ENCODE results near the gene ASF1B. TPM values are rescaled to one million over a fixed set of nuclear protein-coding genes. Genes with fewer than 3 reads are reported as not detected.
"Not testable (repeated sequence)": the region's sequence is repeated elsewhere in the genome, so short reads cannot be mapped to it uniquely, and the experiment has no call there.

The ASF1B gene
- 71.8 and 78.9 TPM in 2 replicates for total RNA-seq

- intact Hi-C loops (cut with micrococcal nuclease), result loop anchor here (1.0 to 5.0 kb wide), 19 partner anchors 13 to 553 kb away; partner anchors contain the start of genes BRME1, CC2D1A, DCAF15 and DDX39A
Measured at GRCh38 chr19:14136509-14137281, at the start of gene ASF1B. ASF1B (minus strand) TSS chr19:14136589; CDS start chr19:14136456, 133 bp downstream.

GRCh38 chr19:14185691-14186090 is 49.3 kb upstream of the ASF1B start:
- intact Hi-C loops (cut with micrococcal nuclease), result not testable (repeated sequence)

- intact Hi-C loops (cut with micrococcal nuclease), result no loop called here
Measured at GRCh38 chr19:14185158-14185557, 48.8 kb upstream of the ASF1B start.

- intact Hi-C loops (cut with micrococcal nuclease), result no loop called here
Measured at GRCh38 chr19:14183741-14184350, 47.5 kb upstream of the ASF1B start.

GRCh38 chr19:14182476-14182875 is 46.1 kb upstream of the ASF1B start:
- intact Hi-C loops (cut with micrococcal nuclease), result no loop called here

- intact Hi-C loops (cut with micrococcal nuclease), result no loop called here
Measured at GRCh38 chr19:14181906-14182305, 45.5 kb upstream of the ASF1B start.

GRCh38 chr19:14181199-14181598 is 44.8 kb upstream of the ASF1B start:
- intact Hi-C loops (cut with micrococcal nuclease), result not testable (repeated sequence)

GRCh38 chr19:14177496-14178074 is 41.2 kb upstream of the ASF1B start:
- intact Hi-C loops (cut with micrococcal nuclease), result no loop called here

GRCh38 chr19:14175351-14175792 is 39.0 kb upstream of the ASF1B start:
- intact Hi-C loops (cut with micrococcal nuclease), result no loop called here

- intact Hi-C loops (cut with micrococcal nuclease), result no loop called here
Measured at GRCh38 chr19:14174883-14175282, 38.5 kb upstream of the ASF1B start.

- intact Hi-C loops (cut with micrococcal nuclease), result no loop called here
Measured at GRCh38 chr19:14168993-14169392, 32.6 kb upstream of the ASF1B start.

- intact Hi-C loops (cut with micrococcal nuclease), result no loop called here
Measured at GRCh38 chr19:14168259-14168972, 32.0 kb upstream of the ASF1B start.

GRCh38 chr19:14167576-14168138 is 31.3 kb upstream of the ASF1B start:
- intact Hi-C loops (cut with micrococcal nuclease), result no loop called here

- intact Hi-C loops (cut with micrococcal nuclease), result loop anchor here (1.0 kb wide), 1 partner anchor 18 kb away; no protein-coding TSS in a partner anchor
Measured at GRCh38 chr19:14166999-14167575, 30.7 kb upstream of the ASF1B start.

- intact Hi-C loops (cut with micrococcal nuclease), result loop anchor here (1.0 kb wide), 1 partner anchor 17 kb away; no protein-coding TSS in a partner anchor
Measured at GRCh38 chr19:14165990-14166830, 29.8 kb upstream of the ASF1B start.

- intact Hi-C loops (cut with micrococcal nuclease), result no loop called here
Measured at GRCh38 chr19:14164724-14165493, 28.5 kb upstream of the ASF1B start.

- intact Hi-C loops (cut with micrococcal nuclease), result no loop called here
Measured at GRCh38 chr19:14164082-14164481, 27.7 kb upstream of the ASF1B start.

GRCh38 chr19:14162871-14163297 is 26.5 kb upstream of the ASF1B start:
- intact Hi-C loops (cut with micrococcal nuclease), result no loop called here

- intact Hi-C loops (cut with micrococcal nuclease), result no loop called here
Measured at GRCh38 chr19:14161305-14161704, 24.9 kb upstream of the ASF1B start.
